OCI-LY1 (cell line): ENCODE data around the gene PIM3.

Experiments
- H2AFZ ChIP-seq: fragments of 200-600 bp; sonication (generic), shearing (Covaris generic); 2 replicates; pipeline ENCODE4 v1.6.0; 2014; ENCODE audit warnings: antibody characterized with exemption, mild to moderate bottlenecking, low read length
- H3F3A ChIP-seq: fragments of 200-600 bp; sonication (generic), shearing (Covaris generic); 2 replicates; pipeline ENCODE4 v1.6.0; 2014; ENCODE audit warnings: mild to moderate bottlenecking, antibody characterized with exemption, low read length, moderate library complexity; ENCODE audit not compliant: insufficient read depth
- H3K27ac ChIP-seq: fragments of 200-600 bp; sonication (generic); 2 replicates; pipeline ENCODE4 v1.5.1; 2014; ENCODE audit warnings: low read length, mixed run types, mild to moderate bottlenecking, low read depth; ENCODE audit not compliant: poor library complexity, severe bottlenecking
- H3K27me3 ChIP-seq: fragments of 200-600 bp; sonication (generic); 2 replicates; pipeline ENCODE4 v1.6.0; 2014; ENCODE audit warnings: antibody characterized with exemption, mild to moderate bottlenecking, low read length, moderate library complexity; ENCODE audit not compliant: insufficient read depth
- H3K36me3 ChIP-seq: fragments of 200-600 bp; sonication (generic); 2 replicates; pipeline ENCODE4 v1.6.1; 2014; ENCODE audit warnings: mild to moderate bottlenecking, antibody characterized with exemption, low read length, moderate library complexity, mixed read lengths; ENCODE audit not compliant: insufficient read depth
- H3K4me1 ChIP-seq: fragments of 200-600 bp; sonication (generic); 2 replicates; pipeline ENCODE4 v1.5.1; 2014; ENCODE audit warnings: mild to moderate bottlenecking, low read length, moderate library complexity; ENCODE audit not compliant: insufficient read depth, severe bottlenecking
- H3K4me2 ChIP-seq: fragments of 200-600 bp; sonication (generic), shearing (Covaris generic); 2 replicates; pipeline ENCODE4 v1.6.1; 2014; ENCODE audit warnings: low read length
- H3K4me3 ChIP-seq: fragments of 200-600 bp; sonication (generic); 2 replicates; pipeline ENCODE4 v1.5.1; 2014; ENCODE audit warnings: low read length, low read depth, mild to moderate bottlenecking, mixed read lengths; ENCODE audit not compliant: poor library complexity, severe bottlenecking
- H3K79me2 ChIP-seq: fragments of 200-600 bp; shearing (Covaris generic); 2 replicates; pipeline ENCODE4 v1.6.1; 2016; ENCODE audit warnings: mixed run types, low read length, mixed read lengths; ENCODE audit not compliant: insufficient read depth
- H3K9ac ChIP-seq: fragments of 200-600 bp; sonication (generic), shearing (Covaris generic); 2 replicates; pipeline ENCODE4 v1.6.1; 2014; ENCODE audit warnings: mild to moderate bottlenecking, low read length, mixed read lengths
- H3K9me2 ChIP-seq: fragments of 200-600 bp; sonication (generic), shearing (Covaris generic); 2 replicates; pipeline ENCODE4 v1.6.1; 2014; ENCODE audit warnings: low read depth, mild to moderate bottlenecking, low read length, mixed read lengths
- H3K9me3 ChIP-seq: fragments of 200-600 bp; shearing (Covaris generic); 2 replicates; pipeline ENCODE4 v1.6.1; 2014; ENCODE audit warnings: low read length, mixed read lengths
- H4K20me1 ChIP-seq: fragments of 200-600 bp; sonication (generic), shearing (Covaris generic); 2 replicates; pipeline ENCODE4 v1.6.0; 2016; ENCODE audit warnings: mild to moderate bottlenecking, low read length; ENCODE audit not compliant: insufficient read depth
- CTCF ChIP-seq: fragments of 200-600 bp; sonication (generic), shearing (Covaris generic); IDR thresholded peaks from 2 replicates; pipeline ENCODE4 v1.5.1; 2017; ENCODE audit warnings: mild to moderate bottlenecking, antibody characterized with exemption, low read length, moderate library complexity, mixed read lengths
- EZH2 ChIP-seq: fragments of 200-600 bp; sonication (generic), shearing (Covaris generic); IDR thresholded peaks from 2 replicates; pipeline ENCODE4 v1.8.0; 2017; ENCODE audit warnings: borderline replicate concordance, mixed run types, mild to moderate bottlenecking, antibody characterized with exemption, low read length, moderate library complexity, mixed read lengths

Gene PIM3

DNA sequence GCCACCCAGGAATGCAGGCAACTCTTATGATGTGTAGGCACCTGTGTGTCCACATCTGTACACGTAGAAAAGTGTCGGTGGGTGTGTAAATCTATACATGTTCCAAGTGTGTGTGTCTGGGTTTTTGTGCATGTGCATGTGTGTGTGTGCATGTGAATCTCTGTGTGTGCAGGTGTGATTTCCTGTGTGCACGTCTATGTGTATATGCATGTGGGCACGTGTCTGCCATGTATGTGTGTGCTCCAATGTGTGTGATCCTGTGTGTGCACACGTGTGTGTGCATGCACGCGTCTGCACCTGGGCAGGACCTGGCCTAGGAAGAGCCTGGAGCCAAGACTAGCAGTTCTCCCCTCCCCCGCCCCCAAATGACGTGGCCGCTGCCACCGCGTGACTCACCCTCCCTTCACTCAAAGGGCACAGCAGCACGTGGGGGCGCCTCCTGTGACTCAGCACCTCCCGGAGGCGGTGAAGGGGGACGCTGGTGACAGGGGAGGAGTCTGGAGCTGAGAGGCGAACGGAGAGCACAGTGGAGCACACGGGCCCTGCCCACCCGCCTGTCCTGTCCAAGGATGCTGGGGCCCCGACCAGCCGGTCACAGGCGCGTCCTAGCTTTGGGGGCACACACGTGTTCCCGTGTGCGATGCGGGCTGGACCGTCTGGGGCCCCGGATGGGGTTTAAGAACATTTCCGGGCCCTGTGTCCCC is 10.1 kb downstream of the PIM3 start:
- Histone ChIP-seq H3K9me2 (no peaks in the 10 kb centered on the region), H3K79me2 (no peaks in the 10 kb centered on the region), H3K36me3 (no peaks in the 10 kb centered on the region), H3K9ac (peak overlapping the region; percentile 54), H3F3A (no peaks in the 10 kb centered on the region), H3K4me1 (peaks cover 17% of the 10 kb centered on the region), H3K27me3 (no peaks in the 10 kb centered on the region), H3K27ac (no peak overlapping the region), H3K4me3 (peak overlapping the region; percentile 51), H3K9me3 (no peaks in the 10 kb centered on the region), H2AFZ (no peak overlapping the region), H3K4me2 (peak overlapping the region; percentile 72), H4K20me1 (no peaks in the 10 kb centered on the region)
- no peak for TF ChIP-seq CTCF
- TF ChIP-seq EZH2: no peak

DNA sequence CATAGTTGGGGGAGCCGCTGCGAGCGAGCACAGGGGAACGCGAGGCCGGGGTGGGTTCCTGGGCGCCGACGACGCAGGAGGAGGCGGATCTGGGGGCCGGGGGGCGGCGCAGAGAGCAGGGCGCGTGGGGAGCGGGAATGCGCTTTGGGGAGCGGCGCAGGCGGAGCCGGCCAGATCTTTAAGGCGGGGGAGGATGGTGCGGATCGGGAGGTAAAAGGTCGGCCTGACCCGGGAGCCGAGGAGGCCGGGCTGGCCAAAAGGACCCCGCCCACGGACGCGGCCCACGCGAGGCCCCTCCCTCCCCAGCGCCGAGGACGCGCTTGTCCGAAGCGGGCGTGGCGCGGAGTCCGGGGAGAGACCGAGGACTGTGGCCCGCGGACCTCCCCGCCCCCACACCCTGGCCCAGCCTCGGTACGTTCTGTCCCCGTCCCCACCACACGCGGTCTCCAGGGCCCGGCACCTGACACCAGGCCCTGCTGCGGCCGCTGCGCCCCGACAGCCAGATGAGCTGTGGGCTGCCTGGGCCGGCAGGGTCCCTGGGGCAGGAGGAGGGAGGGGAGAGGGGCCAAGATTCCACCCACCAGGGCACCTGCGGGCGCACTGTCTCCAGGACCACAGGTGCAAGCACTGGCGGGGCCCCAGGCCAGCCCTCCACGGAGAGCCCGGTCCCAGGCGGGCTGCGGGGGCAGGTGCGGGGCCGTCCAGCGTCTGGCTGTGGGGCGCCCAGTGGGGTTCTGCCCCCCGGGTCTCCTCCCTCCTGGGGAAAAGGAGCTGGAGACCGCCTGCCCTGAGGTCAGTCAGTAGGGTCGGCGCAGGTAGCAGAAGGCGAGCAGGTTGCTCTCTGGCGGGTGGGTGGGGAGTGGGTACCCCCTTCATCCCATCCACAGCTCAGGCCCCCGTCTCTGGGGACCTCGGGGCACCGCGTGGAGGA is 10.9 kb downstream of the PIM3 start:
- H3K36me3 ChIP-seq: no peaks in the 10 kb centered on the region
- peak overlapping the region; percentile 51 for H3K4me3 ChIP-seq
- H3F3A ChIP-seq: no peaks in the 10 kb centered on the region
- no peaks in the 10 kb centered on the region for H3K79me2 ChIP-seq
- peaks cover 25% of the 10 kb centered on the region for H3K4me1 ChIP-seq
- no peaks in the 10 kb centered on the region for H3K27me3 ChIP-seq
- no peaks in the 10 kb centered on the region for H4K20me1 ChIP-seq
- H3K9me2 ChIP-seq: no peaks in the 10 kb centered on the region
- no peak overlapping the region for H2AFZ ChIP-seq
- TF ChIP-seq EZH2: no peak
- TF ChIP-seq CTCF: no peak
- no peaks in the 10 kb centered on the region for H3K9me3 ChIP-seq
- H3K9ac ChIP-seq: peak overlapping the region; percentile 54
- peak overlapping the region; percentile 72 for H3K4me2 ChIP-seq
- H3K27ac ChIP-seq: no peak overlapping the region

GRCh38 chr22:49972163-49973017 is 11.8 kb downstream of the PIM3 start:
- no peaks in the 10 kb centered on the region for H3K27me3 ChIP-seq
- H3K9me2 ChIP-seq: no peaks in the 10 kb centered on the region
- H3K9me3 ChIP-seq: no peaks in the 10 kb centered on the region
- H3K36me3 ChIP-seq: no peaks in the 10 kb centered on the region
- H3K4me3 ChIP-seq: no peak overlapping the region
- no peak for TF ChIP-seq EZH2
- no peak overlapping the region for H2AFZ ChIP-seq
- no peaks in the 10 kb centered on the region for H4K20me1 ChIP-seq
- H3K27ac ChIP-seq: no peak overlapping the region
- no peaks in the 10 kb centered on the region; the same call in 1 of the 2 replicates for H3F3A ChIP-seq
- no peak overlapping the region for H3K9ac ChIP-seq
- peaks cover 28% of the 10 kb centered on the region for H3K4me1 ChIP-seq
- H3K4me2 ChIP-seq: no peak overlapping the region
- no peaks in the 10 kb centered on the region for H3K79me2 ChIP-seq
